NK-92 (cell line): ENCODE data around the gene CFAP90.

Experiments
- DNase-seq: peaks from one replicate; lab custom pipeline; 2025; ENCODE audit not compliant: unreplicated experiment; lab: John Stamatoyannopoulos, UW

Gene CFAP90

DNA sequence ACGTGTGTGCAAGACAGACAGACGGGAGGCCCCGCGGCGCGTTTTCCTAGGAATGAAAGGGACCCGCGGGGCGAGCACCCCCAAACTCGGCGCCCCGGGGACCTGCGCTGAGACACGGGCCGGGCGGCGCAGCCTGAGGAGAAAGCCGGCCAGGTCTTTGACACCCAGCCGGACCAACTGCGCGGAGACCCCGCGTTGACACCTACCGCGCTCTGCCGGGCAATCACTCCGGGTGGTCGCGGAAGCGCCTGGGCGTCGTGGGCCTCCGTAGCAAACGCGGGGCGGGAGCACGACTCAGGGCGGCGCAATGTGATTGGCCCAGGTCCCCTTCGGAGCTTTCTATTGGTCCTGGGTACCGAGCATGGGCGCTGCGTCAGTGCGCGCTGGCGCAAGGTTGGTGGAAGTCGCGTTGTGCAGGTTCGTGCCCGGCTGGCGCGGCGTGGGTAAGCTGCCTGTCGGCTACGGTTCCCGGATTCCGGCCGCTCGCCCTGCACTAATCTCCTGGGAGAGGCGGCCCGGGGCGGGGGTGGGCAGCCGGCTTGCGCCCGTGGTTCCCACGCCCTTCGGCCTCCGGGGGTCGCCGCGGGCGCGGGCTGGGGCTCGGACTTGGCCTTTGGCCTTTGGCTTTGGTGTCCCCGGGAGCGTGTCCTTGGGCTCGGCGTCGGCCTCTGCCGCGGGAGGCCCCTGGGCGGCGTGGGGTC is 18.0 kb upstream of the CFAP90 start, which contains the start of the genes FASTKD3 and MTRR:
TSS of gene FASTKD3 (minus strand) at position 259 of the 701 bp plus-strand sequence. CDS start 948 bp downstream, outside the sequence.
TSS of gene MTRR (plus strand) at position 376 of the 701 bp plus-strand sequence. CDS start 1,647 bp downstream, outside the sequence.
- DNase-seq: peak; percentile 36

DNA sequence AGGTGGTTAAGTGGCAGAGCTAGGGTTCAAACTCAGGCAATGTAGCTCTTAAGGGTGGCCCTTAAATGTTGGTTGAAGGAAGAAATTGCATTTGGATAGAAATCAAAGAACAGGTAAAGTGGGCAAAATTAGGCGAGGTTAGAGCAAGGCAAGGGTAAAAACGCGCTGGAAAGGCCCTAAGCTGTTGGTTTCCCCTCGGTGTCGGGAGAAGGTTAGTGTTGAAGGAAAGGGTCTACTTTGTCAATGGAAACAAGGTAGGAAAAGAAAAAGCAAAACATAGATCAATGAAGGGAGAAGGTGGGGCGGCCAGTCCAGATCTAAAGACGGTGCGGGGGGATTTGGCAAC is 17.5 kb upstream of the CFAP90 start:
- no peak for DNase-seq

DNA sequence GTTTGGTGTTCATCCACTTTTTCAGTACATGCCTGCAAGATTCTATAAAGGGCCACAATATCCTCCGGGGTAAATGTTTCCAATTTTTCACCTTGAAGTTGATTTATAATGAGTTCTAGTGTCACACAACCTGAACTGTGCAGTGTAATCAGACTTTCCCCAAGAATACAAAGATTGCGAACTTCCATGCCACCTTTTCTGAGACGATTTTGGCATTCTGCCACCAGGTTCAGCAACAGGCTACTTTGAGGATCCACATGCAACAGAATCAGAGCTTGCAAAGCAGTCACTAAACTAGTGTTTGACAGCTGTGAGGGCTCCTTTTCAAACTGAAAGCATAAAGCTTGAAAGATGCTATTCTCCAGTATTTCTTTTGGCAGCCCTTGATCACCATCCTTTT is 16.3 kb upstream of the CFAP90 start:
- DNase-seq: no peak

DNA sequence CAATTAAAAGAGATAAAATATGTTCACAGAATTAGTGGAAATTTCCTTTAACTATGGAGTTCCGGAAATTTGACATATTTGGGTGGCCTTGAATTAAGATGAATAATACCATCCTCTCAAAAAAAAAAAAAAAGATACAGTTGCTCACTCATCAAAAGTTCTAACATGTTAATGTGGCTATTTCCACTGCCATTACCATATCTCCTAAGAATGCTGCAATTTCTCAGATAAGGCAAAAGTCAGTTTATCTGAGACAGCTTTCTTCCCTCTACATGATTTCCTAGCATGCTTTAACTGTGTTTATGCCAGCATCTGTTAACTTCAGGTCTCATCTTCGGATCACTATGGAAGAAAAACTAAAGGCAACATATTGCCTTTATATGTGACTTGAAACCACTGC is 15.3 kb upstream of the CFAP90 start:
- no peak for DNase-seq

DNA sequence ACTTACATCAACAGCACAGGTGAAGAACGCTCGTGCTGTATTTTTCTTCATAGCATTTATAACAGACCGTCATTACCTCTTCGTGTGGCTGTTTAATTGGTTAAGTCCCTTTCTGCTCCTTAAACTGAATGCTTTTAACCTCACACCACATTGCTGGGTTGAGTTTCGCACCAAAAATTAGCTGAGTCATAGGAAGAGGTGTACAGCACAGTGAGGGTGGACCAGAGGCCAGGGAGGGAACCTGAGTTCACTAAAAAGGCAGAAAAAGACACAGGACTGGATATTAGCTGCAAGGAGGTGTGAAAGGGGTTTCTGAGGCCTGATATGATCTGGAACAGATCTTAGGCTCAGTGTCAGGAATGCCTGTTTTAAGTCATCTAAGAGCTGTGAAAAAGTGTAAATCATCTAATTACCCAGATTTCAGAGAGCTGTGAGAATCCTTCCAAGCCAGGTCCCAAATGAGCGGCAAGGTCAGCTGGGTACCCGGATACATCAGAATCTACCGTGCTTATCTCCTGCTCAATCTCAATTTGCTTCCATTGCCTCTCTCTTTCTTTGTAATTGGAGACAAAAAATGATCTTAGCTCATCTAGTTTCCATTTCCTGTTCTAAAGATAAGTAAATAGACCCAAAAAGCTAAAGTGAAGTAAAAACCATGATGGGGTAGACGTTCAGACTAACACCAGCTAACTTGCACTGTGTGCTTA is 7.1 kb upstream of the CFAP90 start:
- no peak for DNase-seq

DNA sequence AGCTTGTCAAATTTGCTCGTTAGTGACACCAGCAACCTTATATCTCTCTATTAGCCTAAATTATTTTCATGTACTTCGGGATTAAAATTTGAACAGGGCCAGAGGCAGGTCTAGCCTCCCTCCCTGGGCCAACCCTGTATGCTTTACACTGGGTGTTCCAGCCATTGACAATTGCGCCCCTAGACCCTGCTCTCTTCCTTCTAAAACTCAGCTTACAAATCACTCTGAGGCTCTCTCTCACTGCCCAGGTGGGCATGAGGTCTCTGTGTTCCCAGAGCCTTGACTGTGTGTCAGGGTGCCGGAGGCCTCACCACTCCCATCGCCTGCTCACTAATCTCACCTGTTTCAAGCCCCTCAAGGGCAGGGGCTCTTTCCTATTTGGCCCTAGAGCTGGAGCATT is 6.4 kb upstream of the CFAP90 start:
- DNase-seq: no peak

DNA sequence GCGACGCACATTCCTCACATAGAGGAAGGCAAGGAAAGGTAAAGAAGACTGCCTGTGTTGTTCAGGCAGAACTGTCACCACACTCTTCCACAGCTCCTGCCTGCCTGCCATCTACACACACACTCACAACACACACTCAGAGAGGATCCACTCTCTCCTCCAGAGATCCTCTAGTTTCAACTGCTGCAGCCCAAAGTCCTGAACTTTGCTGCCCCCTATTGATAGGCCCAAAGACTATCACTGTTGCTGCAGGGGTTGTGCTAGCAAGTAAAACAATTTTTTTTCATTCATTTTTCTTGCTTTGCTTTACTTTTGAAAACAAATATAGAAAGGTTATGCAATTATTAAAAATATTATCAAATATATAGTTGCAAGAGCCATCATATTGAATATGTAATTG is 5.9 kb upstream of the CFAP90 start:
- DNase-seq: no peak

DNA sequence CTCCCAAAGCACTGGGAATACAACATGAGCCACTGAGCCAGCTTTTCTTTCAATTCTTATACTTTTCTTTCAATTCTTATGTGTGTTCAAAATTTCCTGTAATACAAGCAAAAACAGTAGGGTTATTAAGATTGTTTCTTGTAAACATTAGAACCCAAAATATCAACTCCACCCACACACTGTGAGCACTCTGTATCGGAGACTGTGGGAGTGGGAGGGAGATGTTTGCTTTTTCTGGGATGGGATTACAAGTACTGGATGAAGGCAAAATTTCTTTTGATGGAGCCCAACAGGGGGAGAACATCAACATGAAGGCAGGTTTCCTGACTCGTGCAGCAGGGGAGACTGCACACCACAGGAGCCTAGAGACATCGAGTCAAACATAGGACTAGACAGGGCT is 4.7 kb upstream of the CFAP90 start:
- DNase-seq: no peak

DNA sequence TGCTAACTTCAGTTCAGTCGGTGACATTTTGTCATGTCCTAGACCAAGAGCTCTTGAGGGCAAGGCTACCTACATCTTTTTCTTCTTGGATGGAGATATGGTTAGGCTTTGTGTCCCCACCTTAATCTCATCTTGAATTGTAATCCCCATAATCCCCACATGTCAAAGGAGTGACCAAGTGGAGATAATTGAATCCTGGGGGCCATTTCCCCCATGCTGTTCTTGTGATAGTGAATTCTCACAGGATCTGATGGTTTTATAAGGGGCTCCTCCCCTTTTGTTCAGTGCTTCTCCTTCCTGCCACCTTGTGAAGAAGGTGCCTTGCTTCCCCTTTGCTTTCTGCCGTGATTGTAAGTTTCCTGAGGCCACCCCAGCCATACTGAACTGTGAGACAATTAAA is 2.1 kb upstream of the CFAP90 start:
- no peak for DNase-seq

DNA sequence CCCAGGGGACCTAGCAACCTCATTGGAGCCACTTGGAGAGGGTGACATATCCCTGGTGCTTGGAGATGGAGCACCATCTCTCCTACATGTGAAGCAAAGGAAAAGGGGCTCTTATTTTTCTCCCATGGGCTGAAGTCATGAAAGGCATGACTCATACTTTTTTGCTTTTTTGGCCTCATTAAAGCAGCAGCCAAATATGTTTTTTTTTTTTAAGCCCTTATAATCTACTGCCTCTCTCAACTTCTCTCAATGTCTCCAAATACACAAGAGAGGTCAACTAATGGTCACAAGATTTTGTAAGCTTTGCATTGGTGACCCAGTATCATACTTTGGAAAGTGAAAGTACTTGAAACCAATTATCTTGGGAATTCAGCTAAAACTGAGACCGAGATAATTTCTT is 1.6 kb upstream of the CFAP90 start:
- DNase-seq: no peak

DNA sequence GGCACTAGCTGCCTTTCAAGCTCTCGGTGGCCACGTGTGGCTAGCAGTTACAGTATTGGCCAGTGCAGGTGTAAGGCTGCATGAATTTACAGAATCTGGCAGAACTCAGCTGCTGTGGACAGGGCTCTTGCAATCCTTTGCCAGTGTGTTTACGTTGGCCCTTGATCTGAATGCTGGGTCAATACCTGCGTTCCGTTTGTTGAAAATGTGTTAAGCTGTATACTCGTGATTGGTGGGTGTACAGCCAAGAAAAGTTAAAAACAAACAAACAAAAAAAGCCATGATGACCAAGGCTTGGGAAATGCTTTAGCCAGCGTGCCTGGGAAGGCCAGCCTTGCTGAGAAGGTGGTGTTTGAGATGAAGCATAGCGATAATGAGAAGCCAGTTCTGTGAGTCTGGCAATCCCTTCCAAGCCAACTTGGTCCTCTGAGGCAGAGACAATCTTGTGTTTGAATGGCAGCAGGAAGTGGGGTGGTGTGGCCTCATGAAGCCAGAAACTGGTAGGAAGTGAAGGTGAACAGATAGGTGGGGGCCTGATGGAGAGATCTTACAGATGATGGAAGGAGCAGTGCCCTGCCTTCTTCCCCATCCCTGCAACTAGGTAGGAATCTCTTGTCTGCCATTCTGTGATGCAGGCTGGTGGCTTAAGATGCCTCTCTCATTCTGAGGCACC is 820 bp upstream of the CFAP90 start:
- no peak for DNase-seq

DNA sequence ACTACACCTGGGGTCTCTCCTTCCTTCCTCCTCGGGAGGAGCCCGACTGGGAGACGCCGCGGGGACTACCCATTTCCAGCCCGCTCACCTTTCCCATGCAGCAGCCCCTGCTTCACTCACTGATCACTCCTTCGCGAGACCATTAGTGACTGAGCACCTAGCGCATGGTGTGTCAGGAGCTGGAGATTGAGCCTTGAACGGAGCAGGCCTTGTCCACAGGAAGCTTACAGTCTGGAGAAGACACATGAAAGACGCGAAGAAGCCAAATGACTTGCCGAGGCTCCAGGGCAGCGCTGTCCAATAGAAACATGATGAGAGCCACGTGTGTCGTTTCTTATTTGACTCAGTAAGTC is 283 bp upstream of the CFAP90 start:
- DNase-seq: no peak

DNA sequence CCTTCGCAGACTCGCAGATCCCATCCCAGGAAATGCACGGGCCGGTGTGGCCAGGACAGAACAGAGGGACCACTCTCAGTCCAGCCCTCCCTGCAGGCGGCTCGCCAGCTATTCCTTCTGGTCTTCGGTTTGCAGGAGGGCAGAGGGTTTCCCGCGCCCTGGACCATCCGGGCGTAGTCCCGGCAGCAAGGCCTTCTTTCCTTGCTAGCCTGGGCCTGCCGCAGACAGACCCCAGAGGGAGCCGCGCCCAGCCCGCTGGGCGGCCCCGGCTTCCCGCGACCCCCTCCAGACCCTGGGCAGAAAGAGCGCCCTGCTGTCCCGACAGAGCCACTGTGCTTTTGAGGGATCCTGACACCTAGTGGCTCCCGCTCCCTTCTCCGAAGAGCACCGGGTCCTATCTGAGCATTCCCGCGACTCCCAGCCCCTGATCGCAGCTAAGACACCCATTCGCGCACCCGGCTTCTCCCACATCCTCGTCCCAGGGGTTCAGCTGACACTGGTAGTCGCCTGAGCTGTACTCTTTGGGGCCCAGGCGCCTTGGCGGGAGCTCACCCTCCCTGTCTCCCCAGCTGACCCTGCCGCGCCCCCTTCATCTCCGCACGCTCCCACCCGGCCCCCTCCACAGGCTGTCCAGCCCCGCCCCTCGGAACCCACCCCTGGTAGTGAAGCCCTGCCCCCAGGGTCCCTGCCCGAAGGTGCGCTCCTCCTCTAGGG is 1.1 kb downstream of the CFAP90 start:
- DNase-seq: no peak

DNA sequence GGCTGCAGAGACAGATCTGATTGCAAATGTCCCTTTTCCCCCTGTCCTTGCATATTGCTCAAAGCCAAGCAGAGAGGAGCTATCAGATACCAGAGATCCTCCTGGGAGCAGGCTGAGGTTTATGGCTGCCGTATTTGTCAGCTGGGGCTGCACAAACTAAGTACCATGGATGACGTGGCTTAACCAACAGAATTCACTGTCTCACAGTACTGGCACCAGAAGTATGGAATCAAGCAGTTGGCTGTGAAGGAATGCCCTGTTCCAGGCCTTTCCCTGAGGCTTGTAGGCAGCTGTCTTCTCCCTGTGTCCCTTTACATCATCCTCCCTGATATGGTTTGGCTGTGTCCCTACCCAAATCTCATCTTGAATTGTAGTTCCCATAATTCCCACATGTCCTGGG is 2.6 kb downstream of the CFAP90 start:
- DNase-seq: no peak

DNA sequence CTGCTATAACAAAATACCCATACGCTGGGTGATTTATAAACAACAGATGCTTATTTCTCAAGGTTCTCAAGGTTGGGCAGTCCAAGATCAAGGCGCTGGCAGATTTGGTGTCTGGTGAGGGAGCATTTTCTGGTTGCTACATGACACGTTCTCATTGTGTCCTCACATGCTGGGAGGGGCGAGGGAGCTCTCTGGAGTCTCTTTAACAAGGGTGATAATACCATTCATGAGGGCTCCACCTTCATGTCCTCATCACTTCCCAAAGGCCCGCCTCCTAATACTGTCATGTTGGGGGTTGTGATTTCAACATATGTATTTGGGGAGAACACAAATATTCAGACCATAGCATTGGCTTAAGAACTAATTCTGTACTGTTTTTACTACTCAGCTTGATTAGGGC is 4.6 kb downstream of the CFAP90 start:
- DNase-seq: no peak

DNA sequence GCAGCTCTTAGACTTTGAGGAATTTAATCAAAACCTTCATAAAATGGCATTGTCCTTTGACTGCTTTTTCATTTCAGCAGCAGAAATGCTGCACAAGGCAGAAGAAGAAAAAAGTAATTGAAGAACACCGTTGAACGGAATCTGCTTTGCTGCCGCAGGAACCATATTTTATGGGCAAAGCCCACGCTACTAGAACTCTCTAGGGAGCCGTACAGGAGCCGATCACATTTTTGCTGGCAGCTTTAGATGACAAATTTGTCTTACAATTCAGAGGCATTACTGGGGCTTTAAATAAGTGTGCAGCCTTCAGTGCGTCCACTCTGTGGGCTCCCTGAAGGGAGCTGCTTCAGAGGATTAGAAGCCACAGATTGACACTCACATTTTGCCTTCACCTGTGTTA is 5.4 kb downstream of the CFAP90 start:
- no peak for DNase-seq

DNA sequence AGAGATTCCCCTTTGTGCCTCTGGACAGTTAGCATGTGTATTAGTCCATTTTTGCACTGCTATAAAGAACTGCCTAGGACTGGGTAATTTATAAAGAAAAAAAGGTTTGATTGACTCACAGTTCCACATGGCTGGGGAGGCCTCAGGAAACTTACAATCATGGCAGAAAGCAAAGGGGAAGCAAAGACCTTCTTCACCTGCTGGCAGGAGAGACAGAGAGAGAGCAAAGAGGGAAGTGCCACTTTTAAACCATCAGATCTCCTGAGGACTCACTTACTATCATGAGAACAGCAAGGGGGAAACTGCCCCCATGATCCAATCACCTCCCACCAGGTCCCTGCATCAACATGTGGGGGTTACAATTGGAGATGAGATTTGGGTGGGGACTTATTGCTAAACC is 6.0 kb downstream of the CFAP90 start:
- DNase-seq: no peak

DNA sequence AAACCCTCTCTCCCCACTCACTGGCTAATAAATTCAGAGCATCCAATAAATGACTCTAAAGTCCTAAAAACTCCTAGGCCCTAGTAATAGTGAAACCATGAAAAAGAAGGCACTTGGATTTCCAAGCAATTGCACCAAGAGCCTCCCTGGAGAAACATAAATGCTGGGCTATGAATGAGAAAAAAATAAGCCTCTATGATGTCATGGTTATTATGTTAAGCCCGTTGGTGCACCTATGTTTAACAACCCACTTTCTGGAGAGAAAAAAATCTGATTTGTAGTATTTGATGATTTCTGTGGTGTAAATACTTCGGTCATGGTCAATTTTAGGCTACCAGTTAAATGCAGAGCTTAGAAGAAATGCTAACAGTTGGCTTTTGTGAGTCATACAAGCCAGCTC is 8.4 kb downstream of the CFAP90 start:
- no peak for DNase-seq

DNA sequence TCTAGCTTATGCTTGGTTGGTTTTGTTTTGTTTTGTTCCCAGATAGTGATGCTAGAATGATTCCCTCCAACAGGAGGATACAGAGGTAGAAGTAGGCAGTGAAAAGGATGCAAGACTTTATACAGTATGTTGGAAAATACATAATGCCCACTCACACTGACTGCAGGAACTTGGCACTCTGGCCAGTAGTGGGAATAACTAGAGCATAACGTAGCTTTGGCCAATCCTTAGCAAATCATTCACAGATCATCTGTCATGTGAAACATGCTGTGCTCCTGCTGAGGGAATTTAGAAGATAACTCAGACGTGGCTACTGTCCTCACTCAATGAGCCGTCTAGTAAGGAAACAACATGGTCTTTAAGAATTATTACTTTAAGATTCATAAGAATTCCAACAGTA is 13.5 kb downstream of the CFAP90 start:
- DNase-seq: no peak

DNA sequence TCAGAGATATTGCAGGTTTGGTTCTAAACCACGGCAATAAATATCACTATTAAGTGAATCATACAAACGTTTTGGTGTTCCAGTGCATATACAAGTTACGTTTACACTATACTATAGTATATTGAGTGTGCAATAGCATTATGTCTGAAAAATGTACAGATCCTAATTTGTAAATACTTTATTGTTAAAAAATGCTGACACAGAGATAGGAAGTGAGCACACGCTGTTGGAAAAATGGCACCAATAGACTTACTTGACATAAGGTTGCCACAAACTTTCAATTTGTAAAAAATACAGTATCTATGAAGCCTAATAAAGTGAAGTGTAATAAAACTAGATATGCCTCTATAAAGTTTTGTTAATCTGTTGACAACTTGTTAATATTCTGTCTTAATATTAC is 16.0 kb downstream of the CFAP90 start:
- no peak for DNase-seq

DNA sequence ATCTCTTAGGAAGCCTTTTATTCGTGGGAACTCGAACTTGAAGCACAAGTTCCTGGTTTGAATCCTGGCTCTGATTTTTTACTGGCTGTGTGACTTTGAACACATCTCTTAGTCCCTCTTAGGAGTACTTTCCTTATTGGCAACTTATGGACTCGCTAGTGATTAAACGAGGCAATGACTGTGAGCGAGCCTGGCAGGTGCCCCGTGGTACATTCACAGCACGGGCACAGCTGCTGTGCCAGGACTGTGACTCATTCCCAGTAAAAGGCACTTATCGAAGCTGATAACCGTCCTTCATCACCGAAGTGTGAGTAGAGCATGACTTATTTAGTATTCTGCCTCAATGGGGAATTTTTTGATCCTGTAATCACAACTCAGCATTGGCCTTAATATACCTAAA is 22.7 kb downstream of the CFAP90 start:
- no peak for DNase-seq

DNA sequence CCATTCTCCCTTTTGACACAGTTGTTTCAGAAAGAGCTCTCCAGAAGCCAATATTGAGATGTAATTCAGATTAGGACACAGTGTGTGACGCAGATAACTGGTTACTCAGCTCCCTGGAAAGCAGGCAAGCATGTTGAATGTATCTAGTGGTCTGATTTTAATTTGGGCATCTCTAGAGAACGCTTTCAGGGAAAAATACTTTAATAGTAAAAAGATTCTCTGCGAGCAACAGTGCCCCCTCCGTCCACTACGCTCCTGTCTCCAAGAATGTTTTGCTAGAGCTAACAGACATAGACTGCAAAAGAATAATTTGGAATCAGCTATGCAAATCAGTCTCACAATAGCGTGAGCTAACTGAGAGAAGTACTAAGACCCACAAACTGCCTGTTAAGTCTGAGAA is 23.3 kb downstream of the CFAP90 start:
- no peak for DNase-seq
